ENCODE results near the gene LMX1B.
"Not testable (repeated sequence)": the region's sequence is repeated elsewhere in the genome, so short reads cannot be mapped to it uniquely, and the experiment has no call there.

LMX1B gene

DNA sequence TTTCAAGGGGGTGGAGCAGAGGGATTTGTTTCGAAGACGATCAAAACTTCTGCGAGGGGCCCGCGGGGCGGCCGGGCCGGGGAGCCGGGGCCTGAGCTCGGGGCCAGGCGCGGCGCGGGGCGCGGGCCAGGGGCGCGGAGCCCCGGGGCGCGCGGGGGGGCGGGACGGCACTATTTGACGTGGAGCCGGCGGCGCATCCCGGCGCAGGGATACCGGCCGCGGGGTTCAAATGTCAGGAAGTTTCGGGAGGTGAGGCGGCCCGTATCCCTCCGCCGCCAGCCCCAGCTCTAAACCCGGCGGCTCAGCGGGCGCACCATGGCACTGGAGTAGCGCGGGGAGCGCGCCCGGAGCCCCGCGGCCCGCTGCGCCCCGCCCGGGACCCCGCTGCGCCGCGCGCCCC is at the start of gene LMX1B:
LMX1B (plus strand) TSS at position 278 of the 400 bp plus-strand sequence. CDS start 522 bp downstream, outside the sequence.
- no peak for DNase-seq

DNA sequence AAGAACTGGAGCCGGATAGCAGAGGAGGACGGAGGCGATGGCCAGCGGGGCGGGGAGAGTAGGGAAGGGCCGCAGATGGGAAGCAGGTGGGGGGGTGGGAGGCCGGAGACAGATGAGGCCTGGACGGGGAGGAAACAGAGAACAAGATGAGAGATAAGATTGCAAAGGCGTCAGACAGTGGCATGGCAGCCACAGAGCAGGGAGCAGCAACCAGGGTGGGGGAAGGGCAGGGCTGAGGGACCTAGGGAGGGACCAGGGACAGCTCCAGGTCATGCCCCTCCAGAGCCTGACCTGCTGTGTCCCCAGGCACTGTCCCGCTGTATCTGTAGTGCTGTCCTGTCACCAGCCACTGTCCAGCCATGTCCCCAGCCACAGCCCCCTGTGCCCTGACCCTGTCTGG is 49.6 kb upstream of the LMX1B start:
- DNase-seq, result no peak

DNA sequence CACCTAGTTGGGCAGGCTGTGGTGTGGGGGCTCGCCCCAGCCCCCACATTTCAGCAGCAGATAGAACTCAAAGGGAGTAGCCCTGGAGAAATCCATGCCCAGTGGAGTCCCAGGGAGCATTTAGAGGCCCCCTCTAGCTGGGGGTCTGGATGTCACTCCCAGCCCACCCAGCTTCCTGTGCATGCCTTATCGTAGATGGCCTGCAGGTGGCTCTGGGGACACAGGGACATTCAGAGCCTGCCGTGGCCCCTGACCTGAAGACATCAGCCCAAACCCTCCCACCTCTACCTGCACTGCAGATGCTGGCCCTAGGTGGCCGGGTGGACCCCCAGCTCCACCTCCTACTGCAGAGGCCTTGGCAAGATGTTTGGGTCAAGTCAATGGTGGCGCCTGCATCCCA is 49.0 kb upstream of the LMX1B start:
- DNase-seq, result no peak

DNA sequence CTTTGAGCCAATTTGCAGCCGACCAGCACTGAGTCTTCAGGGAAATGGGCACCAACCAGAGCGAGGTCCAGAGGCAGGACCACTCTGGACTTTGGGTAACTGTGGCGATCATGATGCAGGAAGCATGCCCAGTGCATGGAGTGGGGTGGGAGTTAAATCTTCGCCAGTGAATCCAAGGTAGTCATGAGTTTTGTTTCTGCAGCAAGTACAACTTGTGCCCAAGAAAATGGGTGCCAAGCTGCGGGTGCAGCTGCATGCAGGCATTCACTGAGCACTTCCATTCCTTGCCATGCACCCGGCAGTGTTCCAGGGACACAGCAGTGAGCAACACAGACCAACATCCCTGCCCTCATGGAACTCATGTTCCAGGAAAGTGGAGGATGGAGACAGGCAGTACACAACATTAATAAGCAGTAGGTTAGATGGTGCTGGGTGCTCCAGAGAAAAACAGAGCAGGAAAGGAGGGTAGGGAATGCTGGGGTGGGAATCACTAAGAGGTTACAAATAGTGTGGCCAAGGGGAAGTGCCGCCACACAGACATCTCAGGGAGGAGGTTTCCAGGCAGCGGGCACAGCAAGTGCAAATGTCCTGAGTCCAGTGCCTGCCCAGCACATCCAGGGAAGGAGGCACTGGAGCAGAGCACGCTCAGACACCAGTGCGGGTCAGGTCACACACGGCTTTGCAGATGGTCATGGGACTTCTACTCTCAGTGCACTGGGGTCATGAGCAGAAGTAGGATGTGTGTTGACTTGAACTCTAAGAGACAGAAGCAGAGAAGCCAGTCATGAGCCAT is 48.2 kb upstream of the LMX1B start:
- no peak for DNase-seq

DNA sequence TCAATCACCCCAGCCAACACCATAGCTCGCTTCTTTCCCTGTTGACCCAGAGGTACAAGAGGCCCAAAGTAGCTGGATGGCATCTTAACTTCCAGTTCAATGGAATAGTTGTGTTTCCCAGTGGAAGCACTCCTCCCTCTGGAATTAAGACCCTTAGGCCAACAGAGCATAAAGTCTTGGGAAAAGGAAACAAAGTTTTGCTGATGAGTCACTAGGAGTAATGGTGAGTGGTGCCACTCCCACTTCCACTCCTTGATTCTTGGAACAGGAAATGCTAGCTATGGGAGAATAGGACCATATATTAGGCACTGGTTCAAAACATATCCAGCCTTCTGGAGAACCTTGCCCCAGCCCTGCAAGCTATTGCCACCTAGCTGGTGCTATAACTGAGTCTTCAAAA is 44.7 kb upstream of the LMX1B start:
- no peak for DNase-seq

DNA sequence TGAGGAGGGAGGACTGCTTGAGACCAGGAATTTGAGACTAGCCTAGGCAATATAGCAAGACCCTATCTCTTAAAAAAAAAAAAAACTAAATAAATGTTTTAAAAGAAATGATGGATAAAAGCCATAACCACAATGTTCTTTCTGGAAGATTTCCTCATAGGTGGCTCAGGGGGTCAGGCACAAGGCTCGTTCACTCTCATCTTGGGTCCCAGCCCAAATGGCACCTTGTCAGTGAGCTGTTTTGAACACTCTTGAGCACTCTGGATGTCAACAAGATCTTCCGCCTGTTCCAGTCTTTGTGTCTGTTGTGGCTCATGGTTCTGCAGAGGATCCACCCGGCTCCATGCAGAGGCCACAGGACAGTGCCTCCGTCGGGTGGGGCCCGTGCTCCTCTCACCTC is 35.7 kb upstream of the LMX1B start:
- DNase-seq, result no peak

DNA sequence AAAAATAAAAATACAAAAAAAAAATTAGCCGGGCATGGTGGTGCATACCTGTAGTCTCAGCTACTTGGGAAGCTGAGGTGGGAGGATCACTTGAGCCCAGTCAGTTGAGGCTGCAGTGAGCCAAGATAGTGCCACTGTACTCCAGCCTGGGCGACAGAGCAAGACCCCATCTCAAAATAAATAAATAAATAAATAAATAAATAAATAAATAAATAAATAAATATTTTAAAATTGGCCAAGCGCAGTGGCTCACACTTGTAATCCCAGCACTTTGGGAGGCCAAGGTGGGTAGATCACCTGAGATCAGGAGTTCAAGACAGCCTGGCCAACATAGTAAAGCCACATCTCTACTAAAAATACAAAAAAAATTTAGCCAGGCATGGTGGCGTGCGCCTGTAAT is 33.4 kb upstream of the LMX1B start:
- not testable (repeated sequence) for DNase-seq

DNA sequence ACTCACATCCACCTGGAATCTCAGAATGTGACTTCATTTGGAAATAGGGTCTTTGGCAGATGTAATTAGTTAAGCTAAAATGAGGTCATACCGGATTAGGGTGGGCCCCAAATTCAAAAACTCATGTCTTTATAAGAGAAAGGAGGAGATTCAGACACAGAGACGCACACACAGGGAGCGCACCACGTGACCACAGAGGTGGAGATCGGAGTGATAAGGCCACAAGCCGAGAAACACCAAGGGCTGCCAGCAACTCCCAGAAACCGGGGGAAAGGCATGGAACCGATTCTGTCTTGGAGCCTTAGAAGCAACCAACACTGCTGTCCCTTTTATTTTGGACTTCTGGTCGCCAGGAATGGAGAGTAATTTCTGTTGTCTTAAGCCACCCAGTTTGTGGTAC is 31.8 kb upstream of the LMX1B start:
- DNase-seq, result no peak

DNA sequence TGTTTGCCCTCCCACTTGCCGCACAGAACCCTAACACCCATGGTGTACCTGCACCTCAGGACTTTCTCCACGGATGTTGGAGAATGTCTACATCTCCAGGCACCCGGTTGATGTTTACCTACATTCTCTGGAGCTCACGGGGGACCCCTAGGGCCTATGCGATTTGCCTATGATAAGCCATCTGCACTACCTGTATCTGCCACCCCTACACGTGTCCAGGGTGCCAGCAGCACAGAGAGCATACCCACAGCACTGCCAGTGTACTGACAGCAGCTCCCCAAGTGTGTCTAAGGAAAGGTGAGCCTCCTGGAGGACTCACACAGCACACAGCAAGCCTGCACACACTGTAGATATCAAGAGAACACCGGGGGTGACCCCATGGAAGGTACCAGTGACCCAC is 31.3 kb upstream of the LMX1B start:
- no peak for DNase-seq

DNA sequence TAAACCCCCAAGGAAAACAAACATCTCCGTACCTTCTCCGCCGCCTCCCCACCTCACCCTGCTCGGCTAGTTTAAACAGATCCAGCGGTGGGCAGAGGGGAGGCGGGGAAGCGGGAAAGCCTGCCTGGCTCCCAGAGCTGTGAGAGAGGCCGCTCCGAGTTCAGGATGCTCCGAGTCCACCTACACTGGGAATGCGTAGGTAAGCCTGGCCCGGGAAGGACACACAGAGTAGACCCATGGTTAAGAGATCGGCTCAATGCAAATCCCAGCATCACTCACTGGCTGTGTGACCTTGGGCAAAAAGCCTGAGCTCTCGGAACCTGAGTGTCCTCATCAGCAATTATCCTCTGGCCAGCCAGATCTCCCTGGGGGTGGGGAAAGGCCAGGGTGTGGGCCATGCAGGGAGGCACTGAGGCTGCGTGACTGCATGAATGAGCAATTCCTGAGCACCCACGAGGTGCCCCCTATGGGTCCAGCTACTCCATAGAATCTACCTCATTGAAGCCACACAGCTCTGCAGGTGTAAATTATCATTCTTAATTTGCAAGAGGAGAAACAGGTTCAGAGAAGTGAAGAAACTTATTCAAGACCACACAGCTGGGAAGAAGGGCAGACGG is 30.5 kb upstream of the LMX1B start:
- DNase-seq, result no peak

DNA sequence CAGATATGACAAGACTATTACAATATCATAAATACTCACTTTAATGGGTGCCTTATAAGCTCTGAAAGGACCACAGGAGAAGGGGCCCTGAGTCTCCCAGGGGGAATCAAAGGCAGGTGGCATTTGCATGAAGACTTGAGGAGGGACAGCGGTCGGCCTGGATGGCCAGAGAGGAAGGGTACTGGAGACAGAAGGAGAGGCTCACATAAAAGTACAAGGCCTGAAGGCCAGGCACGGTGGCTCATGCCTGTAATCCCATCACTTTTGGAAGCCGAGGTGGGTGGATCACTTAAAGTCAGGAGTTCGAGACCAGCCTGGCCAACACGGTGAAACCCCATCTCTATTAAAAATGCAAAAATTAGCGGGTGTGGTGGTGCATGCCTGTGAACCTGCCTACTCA is 29.1 kb upstream of the LMX1B start:
- DNase-seq, result no peak

DNA sequence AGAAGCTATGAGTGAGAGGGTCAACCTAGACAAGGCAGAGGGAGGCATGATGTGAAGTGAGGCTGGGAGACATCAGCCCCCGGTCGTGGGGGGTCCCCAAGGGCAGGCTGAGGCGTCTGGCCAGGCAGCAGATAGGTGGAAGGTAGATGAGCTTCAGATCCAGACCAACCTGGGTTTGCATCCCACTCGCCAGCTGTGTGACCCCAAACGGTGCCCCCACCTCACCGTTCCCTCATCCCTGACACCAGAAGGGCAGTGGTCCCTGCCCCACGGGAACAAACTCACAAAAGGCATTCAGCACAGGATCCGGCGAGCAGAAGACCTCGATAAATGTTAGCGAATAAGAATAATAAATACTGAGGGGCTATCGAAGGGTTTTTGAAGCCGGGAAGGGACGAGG is 27.5 kb upstream of the LMX1B start:
- DNase-seq, result no peak

DNA sequence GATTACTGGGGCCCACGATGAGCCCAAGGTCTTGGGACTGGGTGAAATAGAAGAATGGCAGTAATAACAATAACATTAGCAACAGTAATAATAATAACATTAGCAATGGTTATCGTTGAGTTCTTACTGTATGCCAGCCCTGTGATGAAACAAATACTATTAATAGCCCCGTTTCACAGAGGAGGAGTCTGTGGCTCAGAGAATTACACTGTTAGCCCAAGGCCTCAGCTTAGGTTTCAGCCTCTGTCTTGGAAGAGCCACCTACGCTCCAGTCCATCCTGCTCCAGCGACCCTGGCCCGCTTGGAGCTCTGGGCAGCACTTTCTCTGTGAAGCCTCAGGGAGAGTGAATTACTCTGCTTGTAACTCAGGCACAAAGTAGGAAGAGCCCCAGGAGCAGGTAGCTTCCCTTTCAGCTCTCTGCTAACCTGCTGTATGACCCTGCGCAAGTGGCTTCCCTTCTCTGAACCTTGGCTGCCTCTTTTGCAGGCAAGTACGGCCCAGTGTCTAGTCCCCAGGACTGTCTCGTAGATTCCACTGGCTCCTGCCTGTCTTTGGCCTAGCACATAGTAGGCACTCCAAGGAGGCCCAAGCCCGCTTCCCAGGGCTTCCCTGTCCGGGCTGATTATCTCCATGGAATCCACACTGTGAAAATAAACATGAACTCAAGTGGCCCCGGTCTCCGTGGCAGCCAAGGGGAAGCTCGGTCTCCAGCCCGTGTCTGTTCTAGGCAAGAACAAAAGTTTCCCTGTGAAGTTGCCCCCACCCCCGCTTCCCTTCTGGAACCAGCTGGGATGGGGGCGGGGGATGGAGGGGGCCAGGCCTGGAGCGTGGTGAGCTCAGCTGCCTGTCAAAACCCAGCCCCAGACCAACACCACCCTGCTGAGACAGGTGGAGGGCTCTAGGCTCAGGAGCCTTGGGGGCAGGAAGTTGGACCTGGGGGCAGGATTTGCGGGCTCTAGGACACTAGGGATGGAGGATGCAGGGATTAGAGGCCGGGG is 26.2 kb upstream of the LMX1B start:
- no peak for DNase-seq

DNA sequence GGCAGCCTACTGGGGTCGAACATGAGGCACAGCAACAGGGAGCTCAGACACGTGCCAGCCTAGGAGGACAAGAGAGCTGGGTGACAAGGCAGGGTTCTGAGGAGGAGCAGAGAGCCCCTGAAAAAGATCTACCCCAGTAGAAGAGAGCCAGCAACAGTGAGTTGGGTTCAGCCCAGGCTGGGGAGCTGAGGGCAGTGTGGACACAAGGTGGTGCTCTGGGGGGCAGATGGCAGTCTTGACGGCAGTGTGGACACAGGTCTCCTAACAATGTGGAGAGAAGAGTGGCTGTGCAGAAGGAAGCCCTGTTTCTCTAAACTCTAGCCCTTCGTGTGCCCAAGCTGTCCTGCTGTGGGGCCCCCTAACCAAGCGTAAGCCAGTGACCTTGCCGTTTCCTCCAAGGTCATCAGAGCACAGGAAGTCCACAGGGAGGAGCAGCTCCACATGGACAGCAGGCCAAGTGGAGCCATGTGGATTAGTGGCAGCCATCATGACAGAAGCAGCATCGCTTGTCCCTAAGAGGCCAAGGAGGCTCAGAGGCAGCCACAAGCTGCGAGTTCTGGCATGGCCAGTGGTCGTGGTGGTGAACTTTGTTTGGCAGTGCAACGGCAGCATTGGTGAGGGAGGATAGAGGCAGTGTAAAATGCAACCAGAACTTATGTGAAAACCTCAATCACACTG is 25.1 kb upstream of the LMX1B start:
- no peak for DNase-seq

DNA sequence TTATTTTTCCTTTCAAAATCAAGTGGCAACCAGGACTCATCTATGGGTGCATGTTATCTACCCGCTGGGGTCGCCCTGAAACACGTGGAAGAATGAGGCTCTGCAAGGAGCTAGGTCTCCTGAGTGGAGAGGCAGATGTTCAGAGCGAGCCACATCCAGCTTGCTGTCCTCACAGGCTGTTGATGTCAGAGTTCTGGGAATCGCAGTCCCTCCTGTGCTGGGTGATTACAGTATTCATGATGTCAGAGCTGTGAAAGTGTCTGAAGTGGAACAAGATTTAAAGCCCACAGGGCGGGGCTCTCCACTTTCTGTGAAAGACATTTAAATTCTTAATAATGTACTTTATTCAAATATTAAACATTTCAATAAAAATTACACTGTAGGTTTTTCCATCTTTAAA is 24.4 kb upstream of the LMX1B start:
- DNase-seq, result no peak

DNA sequence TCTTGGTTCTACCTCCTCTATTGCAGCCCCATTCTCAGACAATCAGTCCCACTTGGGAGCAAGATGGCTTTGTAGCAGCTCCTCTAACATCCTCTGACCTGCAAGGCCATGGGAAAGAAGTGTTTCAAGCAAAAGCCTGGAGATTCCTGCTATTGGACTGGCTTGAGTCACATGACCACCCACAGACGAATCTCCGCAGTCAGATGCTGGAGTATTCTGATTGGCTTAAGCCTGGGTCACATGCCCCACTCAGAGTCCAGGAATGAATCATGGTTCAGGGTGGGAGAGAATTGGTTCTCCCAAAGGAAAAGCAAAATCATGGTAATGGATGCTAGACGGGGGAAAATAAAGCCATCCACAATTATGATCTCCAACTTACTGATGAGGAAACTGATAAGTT is 22.6 kb upstream of the LMX1B start:
- DNase-seq, result no peak

DNA sequence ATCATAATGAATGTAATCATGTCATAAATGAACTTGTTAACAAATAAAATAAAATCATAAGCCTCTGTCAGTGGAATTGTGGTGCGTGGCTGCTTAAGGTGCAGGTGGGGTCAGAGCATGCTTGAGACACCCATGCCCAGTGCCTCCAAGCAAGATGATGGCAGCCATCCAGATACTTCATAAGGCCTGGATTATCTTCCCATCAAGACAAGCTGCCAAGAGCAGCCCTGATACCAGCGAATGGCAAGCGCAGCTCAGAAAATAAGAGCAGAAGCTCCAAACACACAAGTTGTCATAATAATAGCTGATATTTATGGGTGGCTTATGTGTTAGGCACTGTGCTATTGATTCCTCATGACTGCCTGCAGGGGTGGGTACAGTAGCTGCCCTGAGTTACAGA is 21.8 kb upstream of the LMX1B start:
- no peak for DNase-seq

DNA sequence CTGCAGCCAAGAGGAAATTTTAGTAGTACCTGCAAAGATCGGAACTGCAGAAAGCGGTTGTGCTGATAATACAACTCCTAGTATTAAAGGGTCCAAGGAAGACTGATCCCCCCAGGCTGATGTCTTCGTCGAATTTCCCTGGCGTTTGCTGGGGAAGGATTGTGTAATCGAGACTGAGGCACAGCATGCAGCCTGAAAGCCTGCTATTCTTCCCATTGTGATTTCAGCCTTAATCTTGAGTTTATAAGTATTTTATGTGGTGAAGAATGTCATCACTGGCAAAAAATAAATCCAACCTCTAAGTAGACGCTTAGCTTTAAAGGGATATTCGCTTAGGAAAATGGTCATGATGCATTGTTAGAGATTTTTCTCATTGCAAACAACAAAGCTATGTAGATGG is 21.3 kb upstream of the LMX1B start:
- DNase-seq, result no peak

DNA sequence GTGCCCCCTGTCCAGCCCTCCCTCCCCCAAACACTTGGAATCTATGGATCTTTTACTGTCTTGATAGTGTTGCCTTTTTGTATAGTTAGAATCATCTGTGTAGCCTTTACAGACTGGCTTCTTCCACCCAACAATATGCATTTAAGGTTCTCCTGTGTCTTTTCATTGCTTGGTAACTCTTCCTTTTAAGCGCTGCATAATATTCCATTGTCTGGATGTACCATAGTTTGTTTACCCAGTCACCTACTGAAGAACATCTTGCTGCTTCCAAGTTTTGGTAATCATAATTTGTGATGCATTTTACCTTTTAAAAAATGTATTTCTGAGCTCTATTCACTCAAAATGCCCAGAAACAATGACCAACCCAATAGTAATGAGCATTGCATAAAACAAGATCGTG is 17.7 kb upstream of the LMX1B start:
- DNase-seq, result no peak

DNA sequence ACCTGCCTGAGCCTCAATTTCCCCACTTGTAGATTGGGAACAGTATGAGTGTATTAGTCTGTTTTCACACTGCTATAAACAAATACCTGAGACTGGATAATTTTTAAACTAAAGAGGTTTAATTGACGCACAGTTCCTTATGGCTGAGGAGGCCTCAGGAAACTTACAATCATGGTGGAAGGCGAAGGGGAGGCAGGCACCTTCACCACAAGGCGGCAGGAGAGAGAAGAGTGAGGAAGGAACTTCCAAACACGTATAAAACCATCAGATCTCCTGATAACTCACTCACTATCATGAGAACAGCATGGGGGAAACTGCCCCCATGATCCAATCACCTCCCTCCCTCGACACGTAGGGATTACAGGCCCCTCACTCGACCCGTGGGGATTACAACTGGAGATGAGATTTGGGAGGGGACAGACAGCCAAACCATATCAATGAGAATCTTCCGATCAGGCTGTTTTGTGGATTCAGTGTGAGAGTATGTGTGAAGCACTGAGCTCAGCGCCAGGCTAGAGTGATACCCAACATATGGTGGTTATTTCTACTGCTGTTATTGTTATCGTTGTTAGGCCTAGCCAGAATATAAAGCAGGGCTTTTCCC is 14.6 kb upstream of the LMX1B start:
- DNase-seq, result no peak

DNA sequence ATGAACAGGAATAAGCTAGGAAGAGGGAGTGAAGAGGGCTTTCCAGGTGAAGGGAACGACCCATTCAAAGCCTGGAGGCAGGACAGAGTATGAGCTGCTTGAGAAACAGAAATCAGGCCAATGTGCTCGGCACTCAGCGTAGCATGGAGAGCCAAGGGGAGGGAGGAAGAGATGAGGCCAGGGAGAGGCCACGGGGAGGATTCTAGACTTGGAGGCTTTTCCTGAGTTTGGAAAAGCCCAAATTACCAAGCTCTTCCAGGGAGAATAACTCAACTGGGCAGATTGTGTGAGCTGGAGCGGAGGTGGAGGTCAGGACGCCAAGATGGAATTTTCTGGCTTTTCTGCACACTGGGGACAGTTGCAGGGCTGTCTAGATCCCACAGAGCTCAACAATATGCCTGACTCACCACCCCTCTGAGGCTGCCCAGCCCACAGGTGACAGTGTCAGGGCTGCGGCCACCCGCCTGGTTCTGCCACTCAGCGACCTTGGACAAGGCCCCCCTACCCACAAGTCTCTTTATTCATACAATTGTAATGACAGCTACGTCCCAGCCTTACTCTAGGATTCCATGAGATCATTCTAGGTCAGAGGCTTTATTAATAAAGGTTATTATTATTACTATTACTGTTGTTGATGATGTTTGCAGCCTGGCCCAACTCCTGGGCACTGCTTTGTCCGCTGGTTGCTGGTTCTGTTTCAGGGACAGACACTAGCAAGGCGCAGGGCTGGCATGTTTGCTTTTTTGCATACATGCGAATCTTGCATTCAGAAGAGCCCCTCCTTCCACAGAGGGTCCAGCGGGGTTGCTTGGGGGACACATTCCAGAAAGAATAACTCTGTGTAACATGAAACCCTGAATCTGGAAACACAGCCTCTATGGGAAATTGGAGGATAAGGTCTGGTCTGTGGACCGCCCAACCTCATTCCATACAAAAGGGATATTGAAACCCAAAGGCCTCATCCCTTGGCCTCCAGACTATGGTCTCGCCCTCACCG is 9.4 kb upstream of the LMX1B start:
- DNase-seq, result no peak
